DND-41 (cell line): ENCODE results near the gene TIMM22.

ENCODE experiments used
- ATAC-seq: fragments of 200-7000 bp; cut with Tn5 transposase; 3 replicates; pipeline ENCODE4 v1.9.1; 2021; ENCODE audit warnings: low read depth; ENCODE audit not compliant: insufficient read depth
- DNase-seq: peaks from one replicate; pipeline ENCODE4 v3.0.0-alpha.2; 2020
- H2AFZ ChIP-seq: 2 replicates; pipeline ENCODE4 v1.6.0; 2012; ENCODE audit warnings: low read depth, low read length
- H3K27ac ChIP-seq: 2 replicates; pipeline ENCODE4 v1.5.1; 2012; ENCODE audit warnings: low read length, inconsistent platforms
- H3K27me3 ChIP-seq: fragments of 200-600 bp; sonication (generic); 2 replicates; pipeline ENCODE4 v1.6.0; 2012; ENCODE audit warnings: low read length, mild to moderate bottlenecking, inconsistent platforms; ENCODE audit not compliant: insufficient read depth, poor library complexity
- H3K36me3 ChIP-seq: 2 replicates; pipeline ENCODE4 v1.5.1; 2012; ENCODE audit warnings: low read length, inconsistent platforms; ENCODE audit not compliant: insufficient read depth
- H3K4me1 ChIP-seq: 2 replicates; pipeline ENCODE4 v1.5.1; 2012; ENCODE audit warnings: mild to moderate bottlenecking, low read length; ENCODE audit not compliant: insufficient read depth
- H3K4me2 ChIP-seq: 2 replicates; pipeline ENCODE4 v1.6.0; 2012; ENCODE audit warnings: mild to moderate bottlenecking, moderate library complexity, low read length, inconsistent platforms; ENCODE audit not compliant: insufficient read depth
- H3K4me3 ChIP-seq, 2 experiments: fragments of 200-600 bp in 1 of 2; shearing (Covaris generic) in 1 of 2; 2 replicates each; pipeline ENCODE4 v1.5.1; 2012 to 2016; ENCODE audit warnings: inconsistent platforms in 2 of 2, low read length in 2 of 2, mild to moderate bottlenecking in 2 of 2, low read depth in 1 of 2, moderate library complexity in 1 of 2
- H3K79me2 ChIP-seq: 2 replicates; pipeline ENCODE4 v1.6.0; 2012; ENCODE audit warnings: low read length, inconsistent platforms; ENCODE audit not compliant: insufficient read depth
- H3K9ac ChIP-seq: 2 replicates; pipeline ENCODE4 v1.6.0; 2012; ENCODE audit warnings: low read depth, mild to moderate bottlenecking, inconsistent platforms, low read length, moderate library complexity
- H3K9me3 ChIP-seq: 2 replicates; pipeline ENCODE4 v1.5.1; 2012; ENCODE audit warnings: low read length, moderate library complexity, mild to moderate bottlenecking, inconsistent platforms; ENCODE audit not compliant: insufficient read depth, severe bottlenecking
- H4K20me1 ChIP-seq: 2 replicates; pipeline ENCODE4 v1.6.0; 2012; ENCODE audit warnings: low read length; ENCODE audit not compliant: insufficient read depth
- CTCF ChIP-seq: IDR thresholded peaks from 2 replicates; pipeline ENCODE4 v1.5.1; 2012; ENCODE audit warnings: borderline replicate concordance, low read length, moderate library complexity, mild to moderate bottlenecking; ENCODE audit not compliant: poor library complexity, severe bottlenecking; ENCODE audit errors: extremely low read depth
- EZH2 ChIP-seq: IDR thresholded peaks from 3 replicates; pipeline ENCODE4 v1.6.1; 2012; ENCODE audit warnings: borderline replicate concordance, low read depth, mild to moderate bottlenecking, moderate library complexity, low read length, inconsistent platforms; ENCODE audit not compliant: severe bottlenecking

The TIMM22 gene

DNA sequence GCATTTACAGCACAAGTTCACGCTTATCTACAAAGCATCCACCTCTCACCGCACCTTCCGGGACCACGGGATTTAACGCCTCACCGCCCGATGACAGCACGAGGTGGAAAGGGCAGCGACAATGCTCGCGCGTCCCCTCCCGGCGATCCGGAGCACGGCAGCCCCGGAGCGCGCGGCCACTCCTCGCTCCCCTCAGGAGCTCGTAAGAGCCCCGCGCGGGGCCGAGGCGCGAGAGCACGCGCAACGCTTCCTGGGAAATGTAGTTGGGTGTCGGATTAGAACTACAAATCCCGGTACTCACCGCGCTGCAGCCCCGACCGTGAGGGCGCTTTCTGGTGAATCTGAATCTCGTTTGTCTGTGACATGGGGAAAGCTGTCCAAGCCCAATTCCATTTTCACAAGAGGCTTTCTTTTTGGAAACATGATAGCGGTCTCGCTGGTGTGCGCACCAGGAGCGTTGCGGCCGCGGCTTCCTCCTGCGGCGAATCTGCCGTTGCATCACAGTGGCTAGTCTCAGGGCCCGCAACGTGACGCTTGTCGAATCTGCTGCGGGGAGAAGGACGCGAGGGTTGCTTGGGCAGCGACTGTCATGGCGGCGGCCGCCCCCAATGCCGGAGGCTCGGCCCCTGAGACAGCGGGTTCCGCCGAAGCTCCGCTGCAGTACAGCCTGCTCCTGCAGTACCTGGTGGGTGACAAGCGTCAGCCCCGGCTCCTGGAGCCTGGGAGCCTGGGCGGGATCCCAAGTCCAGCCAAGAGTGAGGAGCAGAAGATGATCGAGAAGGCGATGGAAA lies at the start of gene TIMM22:
Gene TIMM22 (plus strand): TSS at position 576 of the 791 bp plus-strand sequence. CDS start 14 bp downstream, at position 590.
- H4K20me1 ChIP-seq = peaks cover 32% of the 10 kb centered on the region
- H3K9ac ChIP-seq = peak within 1 kb of the TSS; percentile 94
- H3K27ac ChIP-seq = peak within 1 kb of the TSS; percentile 99
- H3K79me2 ChIP-seq = peaks cover 33% of the 10 kb centered on the region
- TF ChIP-seq CTCF (peak; percentile 94), EZH2 (no peak)
- peaks cover 29% of the 10 kb centered on the region for H3K4me1 ChIP-seq
- H2AFZ ChIP-seq = peak within 1 kb of the TSS; percentile 98
- H3K36me3 ChIP-seq = peaks cover 26% of the 10 kb centered on the region
- DNase-seq = peak; percentile 95
- peak; percentile 95 for ATAC-seq
- no peaks in the 10 kb centered on the region for H3K27me3 ChIP-seq
- peak within 1 kb of the TSS; percentile 84 for H3K4me2 ChIP-seq
- H3K9me3 ChIP-seq = peaks cover 19% of the 10 kb centered on the region
- peak within 1 kb of the TSS; percentile 92 to 94 for H3K4me3 ChIP-seq

GRCh38 chr17:948284-948852 lies 48.6 kb upstream of the TIMM22 start:
- DNase-seq (no peak), ATAC-seq (no peak)
- no peaks in the 10 kb centered on the region for H3K27me3 ChIP-seq
- H2AFZ ChIP-seq = no peak overlapping the region
- H3K27ac ChIP-seq = no peak overlapping the region
- no peaks in the 10 kb centered on the region for H3K36me3 ChIP-seq
- TF ChIP-seq EZH2 (no peak), CTCF (no peak)
- no peaks in the 10 kb centered on the region; the same call in 1 of the 2 replicates for H4K20me1 ChIP-seq
- H3K4me2 ChIP-seq = no peak overlapping the region
- no peaks in the 10 kb centered on the region for H3K9me3 ChIP-seq
- H3K9ac ChIP-seq = no peak overlapping the region
- no peaks in the 10 kb centered on the region for H3K4me1 ChIP-seq
- H3K4me3 ChIP-seq = no peak overlapping the region
- no peaks in the 10 kb centered on the region for H3K79me2 ChIP-seq

DNA sequence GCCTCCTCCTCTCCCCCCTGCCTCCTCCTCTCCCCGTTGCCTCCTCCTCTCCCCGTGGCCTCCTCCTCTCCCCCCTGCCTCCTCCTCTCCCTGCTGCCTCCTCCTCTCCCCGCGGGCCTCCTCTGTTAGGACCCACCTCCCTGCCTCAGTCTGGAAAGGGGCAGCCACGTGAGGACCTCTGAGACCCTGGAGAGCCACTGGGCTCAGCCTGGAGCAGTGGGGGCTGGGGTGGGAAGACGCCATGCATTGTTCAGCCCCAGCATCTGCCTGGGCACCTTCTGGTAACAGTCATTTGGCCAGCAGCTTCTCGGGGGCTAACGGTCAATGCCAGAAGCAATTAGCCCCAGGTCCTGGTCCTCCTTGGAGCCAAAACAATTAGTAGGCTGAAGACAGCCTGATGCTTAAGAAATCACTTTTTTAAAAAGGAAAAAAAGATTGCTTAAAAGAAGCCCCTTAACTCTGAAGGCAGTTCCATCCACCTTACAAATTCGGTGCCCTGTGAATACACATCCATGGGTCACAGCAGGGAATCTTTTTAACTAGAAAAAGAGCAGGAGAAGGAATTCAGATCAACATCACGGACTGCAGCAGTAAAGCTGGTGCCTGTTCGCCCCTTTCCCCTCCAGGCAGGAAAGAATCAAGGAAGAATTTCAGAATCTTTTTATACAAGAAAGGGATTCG lies 47.2 kb upstream of the TIMM22 start:
- Histone ChIP-seq H3K4me1 (no peaks in the 10 kb centered on the region), H3K9ac (no peak overlapping the region), H3K9me3 (no peaks in the 10 kb centered on the region), H3K36me3 (no peaks in the 10 kb centered on the region), H3K27me3 (no peaks in the 10 kb centered on the region), H2AFZ (no peak overlapping the region), H3K79me2 (no peaks in the 10 kb centered on the region), H3K4me2 (no peak overlapping the region), H4K20me1 (no peaks in the 10 kb centered on the region; the same call in 1 of the 2 replicates), H3K4me3 (no peak overlapping the region), H3K27ac (no peak overlapping the region)
- no peak for ATAC-seq
- no peak for DNase-seq
- no peak for TF ChIP-seq EZH2
- no peak for TF ChIP-seq CTCF
